ENCODE results near the gene ERC1.
"Not testable (repeated sequence)": the region's sequence is repeated elsewhere in the genome, so short reads cannot be mapped to it uniquely, and the experiment has no call there.

ERC1 gene

DNA sequence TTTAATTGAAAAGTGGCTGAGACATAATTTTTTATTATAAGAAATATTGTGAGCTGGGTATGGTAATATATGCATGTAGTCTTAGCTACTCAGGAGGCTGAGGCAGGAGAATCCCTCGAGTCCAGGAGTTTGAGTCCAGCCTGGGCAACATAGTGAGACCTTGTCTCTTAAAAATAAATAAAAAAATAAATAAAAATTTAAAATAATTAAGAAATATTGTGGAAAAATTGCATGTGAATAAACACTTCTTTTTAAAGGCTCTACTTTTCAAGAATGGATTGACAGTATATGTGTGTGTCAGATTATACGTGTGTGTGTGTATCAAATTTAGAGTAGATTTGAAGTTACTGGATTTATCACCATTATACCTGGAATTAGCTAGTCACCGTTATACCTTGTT, 43.2 kb downstream of the ERC1 start:
- DNase-seq: no peak

DNA sequence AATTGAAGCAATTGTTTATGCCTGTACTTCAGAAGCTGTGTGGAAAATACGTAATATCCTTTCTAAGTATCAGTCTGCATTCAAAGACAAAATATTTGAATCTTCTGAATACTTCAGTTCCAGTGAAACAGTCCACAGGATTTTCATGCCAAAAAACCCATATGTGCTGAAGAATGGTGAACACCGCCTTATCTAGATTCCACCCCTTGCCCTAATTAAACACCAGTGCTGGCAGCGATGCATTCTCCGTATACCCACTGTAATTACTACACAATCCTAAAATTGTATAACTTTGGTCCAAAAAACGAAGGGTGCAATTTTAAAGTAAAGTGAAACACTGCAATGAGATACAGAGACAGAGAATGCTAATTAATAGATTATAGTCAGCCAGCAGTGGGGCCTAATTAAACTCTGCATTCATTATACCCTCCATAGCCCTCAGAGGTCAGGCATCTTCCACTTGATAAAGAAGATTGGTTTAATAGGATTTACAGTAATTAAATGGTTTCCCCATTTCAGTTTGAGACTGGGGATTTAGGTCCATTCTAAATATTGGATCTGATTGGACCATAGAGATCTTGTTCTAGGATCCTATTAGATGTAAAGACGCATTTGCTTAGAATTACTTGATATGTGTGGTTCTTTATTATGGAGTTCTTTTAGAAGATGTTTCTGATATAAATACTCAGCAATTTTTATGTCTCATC, 43.9 kb downstream of the ERC1 start:
- DNase-seq: no peak

DNA sequence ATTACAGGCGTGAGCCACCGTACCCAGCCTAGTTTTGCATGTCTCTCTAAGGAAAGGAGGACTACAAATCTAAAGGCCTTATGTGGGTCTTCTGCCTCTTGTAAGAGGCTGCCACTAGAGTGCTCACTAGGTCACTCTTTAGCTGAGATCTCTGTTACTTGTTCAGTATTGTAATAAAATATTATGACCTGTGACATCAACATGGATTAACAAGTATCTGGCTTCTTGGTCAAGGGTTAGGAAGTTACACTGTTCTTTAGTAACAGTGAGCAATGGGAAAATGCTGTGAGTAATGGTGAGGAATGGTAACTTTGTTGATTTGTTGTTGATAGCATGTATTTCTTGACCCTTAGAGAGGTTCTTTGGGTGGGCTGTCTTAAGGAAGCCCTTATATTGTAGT, 50.5 kb downstream of the ERC1 start:
- DNase-seq: no peak

DNA sequence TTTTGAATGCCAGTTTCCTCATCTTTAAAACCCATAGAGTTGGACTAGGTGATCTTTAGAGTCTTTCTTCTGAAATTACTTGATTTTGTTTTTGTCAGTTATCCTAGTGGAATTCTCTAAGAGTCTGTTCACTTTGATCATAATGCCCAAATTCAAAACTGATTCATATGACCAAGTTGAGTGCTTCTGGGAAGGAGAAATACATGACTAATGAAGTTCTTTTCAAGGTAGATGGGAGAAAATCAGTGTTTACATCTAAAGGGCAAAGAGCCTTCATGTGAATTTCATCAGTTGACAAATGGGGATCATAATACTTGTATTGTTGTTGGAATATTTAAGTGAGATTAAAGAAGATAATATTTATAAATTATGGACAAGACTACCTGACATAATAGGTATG, 53.2 kb downstream of the ERC1 start:
- DNase-seq: no peak

DNA sequence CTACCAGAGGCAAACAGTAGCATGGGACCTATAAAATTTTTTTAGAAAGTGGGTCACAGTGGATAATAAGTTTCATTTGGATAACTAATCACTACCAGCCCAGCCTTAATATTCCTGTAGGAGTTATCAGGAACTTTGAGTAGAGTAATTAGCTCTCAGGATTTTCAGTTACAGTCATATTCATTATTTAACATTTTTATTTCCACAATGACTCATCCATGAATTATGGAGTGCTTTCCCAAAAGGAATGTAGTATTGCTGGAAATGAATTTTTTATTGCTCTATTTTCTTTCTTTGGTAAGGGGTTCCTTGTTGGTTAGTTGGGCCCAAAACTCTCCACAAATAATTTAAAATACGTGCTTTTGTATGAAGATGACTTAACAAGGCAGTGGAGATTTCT, 53.7 kb downstream of the ERC1 start:
- DNase-seq: no peak

DNA sequence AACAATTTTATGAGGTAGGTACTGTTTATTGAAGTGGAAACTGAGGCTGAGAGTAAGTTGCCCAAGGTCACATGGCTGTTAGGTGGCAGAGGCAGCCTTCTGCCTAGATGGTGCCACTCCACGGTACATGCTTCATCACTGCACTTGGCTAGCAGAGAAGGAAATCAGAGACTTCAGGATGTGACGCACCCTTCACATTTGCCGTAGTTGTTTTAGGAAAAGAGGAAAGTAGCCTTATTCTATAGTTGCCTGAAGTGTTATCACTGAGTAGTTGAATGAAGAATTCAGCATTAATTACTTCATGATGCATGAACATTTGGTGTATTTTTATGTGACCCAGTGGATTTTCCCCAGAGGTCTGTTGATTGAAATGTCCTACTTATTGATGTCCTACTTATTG, 55.7 kb downstream of the ERC1 start:
- no peak for DNase-seq

DNA sequence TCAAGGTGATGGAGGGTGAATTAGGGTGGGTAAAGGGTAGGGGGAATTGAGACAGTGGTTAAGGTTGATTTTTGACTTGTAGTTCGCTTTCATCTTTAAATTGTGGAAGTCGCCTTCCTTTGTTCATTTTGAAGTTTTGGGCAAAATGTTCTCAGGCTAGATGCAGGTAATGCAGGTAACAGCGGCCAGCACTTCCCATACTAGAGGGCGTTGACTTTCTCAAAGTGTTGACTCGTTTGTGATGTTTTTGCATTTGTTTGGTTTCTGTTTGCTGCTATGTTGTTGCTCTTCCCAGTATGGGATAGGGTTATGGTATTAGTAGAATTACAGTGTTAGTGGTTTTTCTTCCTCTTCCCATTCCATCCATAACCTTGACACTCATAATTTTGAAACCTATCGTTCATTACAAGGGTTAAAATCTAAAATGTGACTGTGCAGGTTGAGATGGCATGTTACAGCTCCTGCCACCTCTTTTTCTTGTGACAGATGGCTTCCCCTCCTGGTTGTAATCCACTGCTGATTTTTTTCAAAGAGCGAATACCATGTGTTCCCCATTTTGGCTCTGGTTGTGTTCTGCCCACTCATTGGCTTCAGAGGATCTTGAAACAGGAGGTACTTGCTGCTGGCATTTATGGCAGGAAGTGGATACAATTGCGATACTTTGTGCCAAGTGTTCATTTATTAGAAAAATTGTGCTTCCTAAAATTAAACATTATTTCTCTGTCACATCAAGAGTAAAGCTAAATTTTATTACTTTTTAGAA, 57.1 kb downstream of the ERC1 start:
- no peak for DNase-seq

DNA sequence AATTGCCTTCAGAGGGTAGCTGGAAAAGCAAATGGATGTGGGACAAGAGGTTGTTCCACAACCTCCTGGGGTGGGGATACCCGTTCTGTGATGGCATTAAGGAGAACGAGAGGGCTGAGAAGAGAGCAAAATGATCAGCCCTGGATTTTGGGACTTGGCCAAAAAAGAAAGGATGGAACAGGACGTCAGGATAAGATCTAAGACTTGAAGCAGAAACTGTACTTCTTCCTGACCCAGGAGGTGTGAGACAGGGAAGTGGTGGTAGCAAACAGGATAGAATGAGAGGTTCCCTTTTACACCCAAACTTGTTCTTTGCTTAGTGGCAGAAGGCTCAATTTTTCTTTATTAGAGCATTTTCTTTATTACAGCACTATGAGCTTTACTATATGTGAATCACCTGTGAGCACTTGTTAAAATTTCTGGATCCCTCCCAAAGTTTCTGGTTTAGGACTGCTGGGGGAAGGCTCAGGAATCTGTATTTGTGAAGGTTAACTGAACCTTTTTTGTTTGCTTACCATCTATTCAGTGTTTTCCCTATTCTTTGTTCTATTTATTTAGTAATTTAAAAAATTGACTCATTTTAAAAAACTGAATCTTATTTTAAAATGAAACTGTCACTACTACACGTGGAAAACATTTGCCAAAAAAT, 59.2 kb downstream of the ERC1 start:
- DNase-seq: no peak

DNA sequence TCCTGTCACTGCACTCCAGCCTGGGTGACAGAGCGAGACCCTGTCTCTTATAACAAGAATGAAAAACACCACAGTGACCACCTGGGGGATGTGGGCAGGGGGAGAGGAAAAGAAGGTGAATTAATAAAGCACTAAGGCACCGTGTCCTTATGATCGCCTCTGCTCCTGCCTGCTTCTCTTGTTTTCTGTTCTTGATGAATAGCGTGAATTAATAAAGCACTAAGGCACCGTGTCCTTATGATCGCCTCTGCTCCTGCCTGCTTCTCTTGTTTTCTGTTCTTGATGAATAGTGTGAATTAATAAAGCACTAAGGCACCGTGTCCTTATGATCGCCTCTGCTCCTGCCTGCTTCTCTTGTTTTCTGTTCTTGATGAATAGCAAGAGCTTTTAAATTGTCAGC, 60.6 kb downstream of the ERC1 start:
- DNase-seq: not testable (repeated sequence)

DNA sequence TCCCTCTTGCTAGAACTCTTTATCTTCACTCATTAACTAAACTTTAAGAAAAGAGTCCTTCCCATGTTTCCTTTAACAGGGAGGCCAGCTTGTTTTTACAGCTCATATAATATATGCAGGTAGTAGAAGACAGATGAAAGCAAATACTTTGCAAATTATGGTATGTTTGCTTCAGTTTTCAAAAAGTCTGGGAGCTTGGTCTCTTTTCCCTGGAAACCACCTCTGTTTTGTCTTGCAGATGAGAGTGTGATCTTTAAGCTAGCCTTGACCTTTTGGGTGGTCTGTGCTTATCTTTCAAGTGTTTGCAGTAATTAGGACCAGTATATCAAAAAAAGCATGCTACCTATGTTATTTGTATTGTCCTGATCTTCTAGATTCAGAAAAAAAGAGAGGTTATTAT, 62.7 kb downstream of the ERC1 start:
- no peak for DNase-seq

DNA sequence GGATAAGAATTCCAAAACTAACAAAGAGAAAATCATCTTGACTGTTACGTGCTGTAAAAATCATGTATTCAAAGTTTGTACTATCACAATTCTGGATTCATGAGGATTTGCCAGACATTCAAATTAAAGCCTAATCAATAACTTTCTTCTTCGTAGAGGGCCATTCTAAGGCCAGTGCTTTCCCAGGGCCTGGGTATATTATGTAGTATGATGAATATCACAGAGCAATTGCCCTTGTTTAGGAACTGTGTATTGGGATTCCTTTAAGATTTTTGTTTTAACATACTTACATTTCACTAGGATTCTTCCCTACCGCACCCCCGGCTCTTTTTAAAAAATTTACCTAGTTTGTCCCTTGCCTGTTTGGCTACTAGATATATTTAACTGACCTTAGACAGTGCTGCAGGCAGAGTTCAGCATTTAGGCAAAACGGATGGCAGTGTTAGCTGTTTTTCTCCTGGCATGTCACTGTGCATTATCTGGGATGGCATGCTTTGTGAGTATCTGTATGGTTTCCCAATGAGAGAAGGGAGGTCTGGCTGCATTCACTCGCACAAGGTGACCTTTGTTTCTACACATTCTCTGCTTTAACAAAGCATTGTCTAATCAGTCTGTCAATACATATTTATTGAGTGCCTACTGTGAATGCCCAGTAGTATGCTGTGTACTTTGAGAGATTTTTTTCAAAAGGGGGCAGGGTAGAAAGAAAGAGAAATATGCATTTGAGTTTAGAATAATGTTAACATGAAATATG, 63.3 kb downstream of the ERC1 start:
- DNase-seq: no peak

DNA sequence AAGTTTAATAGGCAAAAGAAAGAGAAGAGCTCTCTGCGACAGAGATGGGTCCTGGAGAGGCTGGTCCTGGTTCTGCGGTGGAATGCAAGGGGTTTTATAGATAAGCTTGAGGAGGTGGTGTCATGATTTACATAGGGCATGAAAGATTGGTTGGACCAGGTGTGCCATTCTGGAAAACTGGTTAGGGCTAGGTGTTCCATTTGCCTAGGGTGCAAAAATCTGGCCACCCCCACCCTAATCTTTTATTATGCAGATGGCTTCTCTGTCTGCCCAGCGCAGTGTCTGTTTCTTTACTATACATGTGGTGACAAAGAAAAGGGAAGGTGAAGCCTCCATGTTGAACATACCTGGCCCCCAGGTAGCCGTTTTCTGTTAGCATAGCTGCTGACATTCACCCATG, 65.4 kb downstream of the ERC1 start:
- no peak for DNase-seq

DNA sequence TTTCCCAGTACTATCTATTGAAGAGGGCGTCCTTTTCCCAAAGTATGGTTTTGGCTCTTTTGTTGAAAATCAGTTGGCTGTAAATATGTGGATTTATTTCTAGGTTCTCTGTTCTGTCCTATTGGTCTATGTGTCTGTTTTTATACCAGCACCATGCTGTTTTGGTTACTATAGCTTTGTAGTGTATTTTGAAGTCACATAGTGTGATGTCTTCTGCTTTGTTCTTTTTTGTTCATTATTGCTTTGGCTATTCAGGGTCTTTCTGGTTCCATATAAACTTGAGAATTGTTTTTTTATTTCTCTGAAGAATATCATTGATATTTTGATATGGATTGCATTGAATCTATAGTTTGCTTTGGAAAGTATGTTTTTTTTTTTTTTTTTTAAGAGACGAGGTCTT, 67.4 kb downstream of the ERC1 start:
- no peak for DNase-seq

DNA sequence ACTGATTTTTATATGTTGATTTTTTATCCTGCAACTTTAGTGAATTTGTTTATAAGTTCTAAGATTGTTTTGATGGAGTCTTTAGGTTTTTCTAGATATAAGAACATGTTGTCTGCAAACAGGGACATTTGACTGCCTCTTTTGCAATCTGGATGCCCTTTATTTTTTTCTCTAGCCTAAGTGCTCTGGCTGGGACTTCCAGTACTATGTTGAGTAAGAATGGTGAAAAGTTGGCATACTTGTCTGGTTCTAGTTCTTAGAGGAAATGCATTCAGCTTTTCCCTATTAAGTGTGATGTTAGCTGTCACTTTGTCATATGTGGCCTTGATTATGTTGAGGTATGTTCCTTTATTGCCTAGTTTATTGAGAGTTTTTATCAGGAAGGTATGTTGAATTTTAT, 68.1 kb downstream of the ERC1 start:
- DNase-seq: no peak

DNA sequence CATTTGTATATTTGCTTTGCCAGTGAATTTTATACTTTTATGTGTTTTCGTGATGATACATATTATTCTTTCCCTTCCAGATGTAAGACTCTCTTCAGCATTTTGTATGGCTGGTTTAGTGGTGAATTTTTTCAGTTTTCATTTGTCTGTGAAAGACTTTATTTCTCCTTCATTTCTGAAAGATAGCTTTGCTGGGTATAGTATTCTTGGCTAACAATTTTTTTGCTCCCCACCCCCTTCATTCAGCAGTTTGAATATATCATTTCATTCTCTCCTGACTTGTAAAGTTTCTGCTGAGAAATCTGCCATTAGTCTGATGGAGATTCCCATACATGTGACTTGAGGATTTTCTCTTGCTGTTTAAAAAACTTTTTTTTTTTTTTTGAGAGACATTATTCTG, 72.8 kb downstream of the ERC1 start:
- DNase-seq: no peak

DNA sequence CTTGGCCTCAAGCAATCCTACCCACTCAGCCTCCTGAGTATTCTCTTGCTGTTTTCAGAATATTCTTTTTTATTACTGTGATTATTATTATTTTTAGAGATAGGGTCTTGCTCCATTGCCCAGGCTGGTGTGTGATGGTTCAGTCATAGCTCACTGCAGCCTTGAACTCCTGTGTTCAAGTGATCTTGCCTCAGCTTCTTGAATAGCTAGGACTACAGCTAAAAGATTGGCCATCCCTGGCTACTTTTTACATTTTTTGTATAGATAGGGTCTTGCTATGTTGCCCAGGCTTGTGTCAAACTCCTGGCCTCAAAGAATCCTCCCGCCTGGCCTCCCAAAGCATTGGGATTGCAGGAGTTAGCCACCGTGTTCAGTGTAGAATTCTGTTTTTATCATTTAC, 73.3 kb downstream of the ERC1 start:
- no peak for DNase-seq

DNA sequence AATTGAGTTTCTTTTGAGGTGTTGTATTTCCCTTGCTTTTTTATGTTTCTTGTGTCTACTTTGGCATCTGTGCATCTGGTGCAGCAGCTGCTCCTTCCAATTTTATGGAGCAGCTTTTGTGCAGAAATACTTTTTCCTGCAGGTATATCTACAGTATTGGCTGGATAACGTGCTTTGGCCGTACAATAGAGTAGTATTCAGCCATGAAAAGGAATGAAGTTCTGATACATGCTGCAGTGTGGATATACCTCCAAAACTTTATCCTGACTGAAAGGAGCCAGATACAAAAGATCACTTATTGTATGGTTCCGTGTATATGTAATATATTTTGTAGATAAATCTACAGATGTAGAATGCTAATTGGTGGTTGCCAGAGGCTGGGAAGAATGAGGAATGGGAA, 74.6 kb downstream of the ERC1 start:
- DNase-seq: no peak

DNA sequence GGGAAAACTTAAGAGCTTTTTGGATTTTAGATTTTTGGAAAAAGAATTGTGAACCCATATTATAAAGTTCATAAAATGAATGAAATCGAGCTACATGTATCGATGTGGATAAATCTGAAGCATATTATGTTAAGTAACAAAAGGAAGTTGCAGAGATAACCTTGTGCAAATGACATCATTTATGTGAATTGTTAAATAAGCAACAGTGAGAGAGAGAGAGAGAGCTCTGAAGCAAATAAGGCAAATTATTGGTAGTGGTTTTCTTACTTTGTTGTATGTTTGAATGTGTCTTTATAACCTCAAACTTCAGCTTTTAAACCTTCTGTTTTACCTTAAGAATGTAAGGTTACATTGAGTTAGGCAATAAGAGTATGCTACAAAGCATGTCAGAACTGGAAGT, 78.8 kb downstream of the ERC1 start:
- DNase-seq: no peak

DNA sequence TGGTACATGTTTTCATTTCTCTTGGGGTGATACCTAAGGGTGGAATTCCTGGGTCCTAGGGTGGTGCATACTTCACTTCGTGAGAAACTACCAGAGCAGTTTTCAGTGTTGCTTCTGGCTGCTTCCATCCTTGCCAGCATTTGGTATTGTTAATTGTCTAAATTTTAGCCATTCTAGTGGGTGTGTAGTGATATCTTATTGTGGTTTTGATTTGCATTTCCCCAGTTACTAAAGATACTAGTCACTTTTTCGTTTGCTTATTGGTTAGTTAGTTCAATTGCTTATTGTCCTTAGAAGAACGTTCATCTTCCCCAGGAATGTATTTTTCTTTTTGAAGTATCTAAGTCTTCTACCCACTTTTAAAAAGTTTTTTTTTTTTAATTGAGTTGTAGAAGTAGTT, 80.2 kb downstream of the ERC1 start:
- no peak for DNase-seq

DNA sequence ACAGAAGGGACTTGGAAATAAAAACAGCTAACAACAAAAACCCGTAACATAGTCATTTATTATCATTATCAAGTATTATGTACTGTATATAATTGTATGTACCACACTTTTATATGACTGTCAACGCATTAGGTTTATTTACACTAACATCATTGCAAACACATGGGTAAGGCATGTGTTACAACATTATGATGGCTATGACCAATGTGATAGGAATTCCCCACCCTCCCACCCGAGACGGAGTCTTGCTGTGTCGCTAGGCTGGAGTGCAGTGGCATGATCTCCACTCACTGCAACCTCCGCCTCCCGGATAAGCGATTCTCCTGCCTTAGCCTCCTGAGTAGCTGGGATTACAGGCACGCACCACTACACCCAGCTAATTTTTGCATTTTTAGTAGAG, 82.6 kb downstream of the ERC1 start:
- DNase-seq: no peak

DNA sequence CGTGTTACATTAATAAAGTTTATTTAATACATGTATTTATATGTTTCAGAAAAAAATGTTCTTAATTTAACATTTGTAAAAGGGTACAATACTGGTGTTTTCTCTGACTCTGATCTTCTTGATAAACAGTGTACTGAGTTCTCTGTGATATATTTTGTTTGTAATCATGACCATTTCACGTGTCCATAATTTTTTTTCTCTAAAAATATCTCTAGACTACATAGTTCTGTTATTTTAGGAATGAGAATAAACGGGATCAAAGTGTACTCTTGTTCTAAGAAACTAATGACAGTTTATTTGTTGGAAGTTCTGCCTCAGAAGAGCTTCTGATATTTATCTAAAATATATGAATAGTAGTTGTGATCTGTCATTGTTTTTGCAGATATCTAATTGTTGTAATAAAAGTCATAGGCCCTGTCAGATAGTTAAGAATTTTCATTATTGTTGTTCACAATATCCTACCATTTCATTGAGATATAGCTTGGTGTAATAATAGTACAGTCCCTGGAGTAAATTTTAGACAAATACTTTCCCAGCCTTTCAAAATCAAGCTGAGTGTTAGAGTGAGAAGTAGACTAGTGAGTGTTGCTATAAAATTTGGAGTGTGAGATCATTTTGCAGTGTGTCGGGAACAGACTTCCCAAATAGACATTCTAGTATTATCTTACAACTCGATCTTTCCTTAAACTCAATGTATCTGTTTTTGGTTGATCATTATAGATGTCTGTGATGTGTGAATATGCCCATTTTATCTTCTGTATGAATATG, 86.2 kb downstream of the ERC1 start:
- no peak for DNase-seq

DNA sequence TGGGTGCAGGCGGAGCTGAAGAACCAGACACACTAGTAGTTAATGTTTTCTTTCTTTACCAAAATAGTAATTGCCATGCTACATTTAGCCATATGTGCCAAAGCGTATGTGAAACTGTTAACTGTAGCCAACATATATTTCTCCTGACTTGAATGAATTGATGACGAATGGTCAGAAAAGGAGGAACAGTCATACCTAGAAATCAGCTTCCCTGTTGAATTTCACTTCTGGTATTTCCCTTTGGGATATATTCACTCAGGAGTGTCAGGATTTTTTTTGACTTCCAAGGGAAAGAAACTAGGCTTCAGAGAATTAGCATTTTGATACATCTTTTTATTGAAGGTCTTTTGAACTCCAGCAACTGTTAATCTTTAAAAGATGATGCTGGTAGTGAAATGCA, 87.0 kb downstream of the ERC1 start:
- no peak for DNase-seq

Measured in T1000 (cell line).